NCI-H2081 treated with DMSO at 0.1 percent for 48 hours (cell line): ENCODE results near the gene GOLGA8F.
"Not testable (repeated sequence)": the region's sequence is repeated elsewhere in the genome, so short reads cannot be mapped to it uniquely, and the experiment has no call there.

Experiments used
- DNase-seq: peaks from one replicate; lab custom pipeline; 2025; lab: John Stamatoyannopoulos, UW

GOLGA8F gene

GRCh38 chr15:28378364-28378763 lies at the start of gene GOLGA8F:
Gene GOLGA8F, plus strand, starts transcription at chr15:28378664. Its CDS starts 98 bp downstream, at chr15:28378762.
- DNase-seq: not testable (repeated sequence)

DNA sequence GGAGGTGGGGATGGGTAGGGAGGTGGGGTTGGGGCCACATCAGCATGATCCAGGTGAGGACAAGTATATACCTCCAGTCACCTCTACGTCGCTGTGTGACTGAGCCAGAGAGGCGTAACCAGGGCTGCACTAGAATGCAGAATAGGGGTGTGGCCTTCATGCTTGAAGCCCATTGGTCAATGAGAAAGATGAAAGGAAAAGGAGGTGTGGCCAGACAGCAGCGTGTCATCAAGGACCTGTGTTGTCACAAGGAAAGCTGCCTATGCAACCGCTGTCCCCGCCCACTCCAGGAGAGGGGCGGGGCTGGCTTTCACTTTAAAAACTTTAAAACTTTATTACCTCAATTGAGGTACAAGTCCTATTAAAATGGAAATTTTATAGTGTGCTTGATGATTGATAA lies 20.5 kb upstream of the GOLGA8F start, which contains the start of gene GOLGA6L24:
GOLGA6L24 (minus strand) TSS at position 101 of the 400 bp plus-strand sequence; CDS start at position 40, 61 bp downstream.
- not testable (repeated sequence) for DNase-seq

- DNase-seq: not testable (repeated sequence)
Observed at GRCh38 chr15:28365502-28365901, 13.0 kb upstream of the GOLGA8F start.

DNA sequence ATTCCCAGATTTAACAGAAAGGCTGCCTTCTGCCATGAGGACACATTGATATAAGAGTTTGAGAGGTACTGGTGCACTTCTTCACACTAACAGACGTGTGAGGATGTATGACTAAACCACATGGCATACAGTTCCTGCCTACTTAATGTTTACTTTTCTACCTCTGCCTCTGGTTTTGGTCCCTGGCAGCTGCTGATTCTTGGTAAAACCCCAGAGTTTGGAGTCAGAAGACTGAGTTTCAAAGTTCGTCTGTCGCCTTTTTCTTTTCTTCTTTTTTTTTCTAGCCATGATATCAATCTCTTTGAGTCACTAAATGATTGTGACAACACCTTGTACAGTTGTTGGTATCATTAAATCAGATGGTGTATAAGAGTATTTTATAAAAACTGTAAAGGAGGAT lies 1.6 kb downstream of the GOLGA8F start:
- DNase-seq: not testable (repeated sequence)

DNA sequence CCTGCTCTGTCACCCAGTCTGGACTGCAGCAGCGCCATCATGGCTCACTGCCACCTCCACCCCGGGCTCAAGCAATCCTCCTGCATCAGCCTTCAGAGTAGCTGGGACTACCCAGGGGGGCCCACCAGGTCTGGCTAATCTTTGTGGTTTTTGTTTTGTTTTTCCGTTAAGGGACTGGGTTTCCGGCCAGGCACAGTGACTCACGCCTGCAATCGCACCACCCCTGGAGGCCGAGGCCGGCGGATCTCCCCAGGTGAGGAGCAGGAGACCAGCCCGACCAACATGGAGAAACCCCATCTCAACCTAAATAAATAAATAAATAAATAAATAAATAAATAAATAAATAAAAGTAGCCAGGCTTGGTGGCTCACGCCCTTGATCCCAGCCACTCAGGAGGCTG lies 17.6 kb downstream of the GOLGA8F start:
- not testable (repeated sequence) for DNase-seq

DNA sequence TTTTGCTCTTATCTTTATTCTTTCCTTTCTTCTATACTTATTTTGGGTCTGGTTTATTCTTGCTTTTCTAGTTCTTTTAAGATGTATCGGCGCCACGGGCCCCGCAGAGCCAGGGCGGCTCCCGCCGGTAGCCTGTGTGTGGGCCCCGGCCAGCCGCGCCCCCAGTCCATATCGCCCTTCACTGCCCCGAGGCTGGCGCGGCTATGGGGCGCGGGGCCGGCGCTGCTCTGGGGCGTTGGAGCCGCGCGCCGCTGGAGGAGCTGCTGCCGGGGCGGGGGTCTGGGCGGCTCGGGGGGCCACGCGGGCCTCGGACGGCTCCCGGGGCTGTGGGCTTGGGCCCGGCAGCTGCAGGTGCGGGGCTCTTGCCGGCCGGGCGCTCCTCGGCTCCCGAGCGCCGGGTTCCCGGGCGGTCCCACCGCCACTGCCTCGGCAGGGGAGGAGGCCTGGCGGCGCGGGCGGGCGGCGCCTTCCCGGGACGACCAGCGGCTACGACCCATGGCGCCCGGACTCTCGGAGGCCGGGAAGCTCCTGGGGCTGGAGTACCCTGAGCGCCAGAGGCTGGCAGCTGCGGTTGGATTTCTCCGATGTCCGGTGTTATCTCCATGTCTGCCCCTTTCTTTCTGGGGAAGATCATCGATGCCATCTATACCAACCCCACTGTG lies 24.4 kb downstream of the GOLGA8F start:
- not testable (repeated sequence) for DNase-seq

DNA sequence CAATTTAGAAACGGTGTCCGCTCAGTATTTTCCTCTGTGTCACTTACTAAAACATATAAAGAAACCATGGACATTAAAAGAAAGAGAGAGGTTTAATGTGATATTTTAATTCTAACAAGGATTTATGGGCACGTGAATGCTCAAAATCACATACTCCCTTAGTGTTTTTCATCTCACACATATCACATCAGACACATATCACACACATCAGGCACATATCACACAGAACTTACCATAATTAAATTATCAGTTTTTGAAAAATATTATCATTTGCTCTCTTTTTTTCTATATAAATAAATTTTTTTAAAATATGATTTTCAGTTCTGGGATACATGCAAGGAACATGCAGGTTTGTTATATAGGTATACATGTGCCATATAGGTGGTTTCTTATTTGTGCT lies 42.0 kb downstream of the GOLGA8F start:
- DNase-seq: not testable (repeated sequence)

DNA sequence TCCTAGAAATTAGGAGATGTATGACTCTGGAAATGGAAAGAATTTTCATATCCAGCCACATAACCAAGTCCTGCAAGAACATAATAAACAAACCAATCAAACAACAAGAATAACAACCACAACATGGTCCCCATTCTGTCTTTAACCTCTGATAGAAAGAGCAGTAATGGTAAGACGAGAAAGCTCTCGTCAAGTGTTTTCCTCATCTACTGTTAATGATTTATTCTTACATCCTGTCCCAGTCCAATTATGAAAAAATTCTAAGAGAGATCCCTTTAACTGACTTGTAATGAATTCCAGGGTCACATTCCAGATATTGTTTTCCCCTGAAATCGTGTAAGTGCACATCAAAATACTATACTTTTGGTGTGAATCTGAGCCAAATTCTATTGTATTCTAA lies 57.1 kb downstream of the GOLGA8F start:
- DNase-seq: not testable (repeated sequence)
